Activated CD8-positive, alpha-beta memory T cell treated with anti-CD3 and anti-CD28 coated beads, Interleukin-2, amount 50 U/mL, for 1 hour (primary cell): ENCODE data around the gene ZNF716.
"Not testable (repeated sequence)": the region's sequence is repeated elsewhere in the genome, so short reads cannot be mapped to it uniquely, and the experiment has no call there.

Experiments used
- DNase-seq: peaks from one replicate; pipeline ENCODE4 v3.0.0-alpha.2; 2020; ENCODE audit errors: extremely low read depth

The ZNF716 gene

DNA sequence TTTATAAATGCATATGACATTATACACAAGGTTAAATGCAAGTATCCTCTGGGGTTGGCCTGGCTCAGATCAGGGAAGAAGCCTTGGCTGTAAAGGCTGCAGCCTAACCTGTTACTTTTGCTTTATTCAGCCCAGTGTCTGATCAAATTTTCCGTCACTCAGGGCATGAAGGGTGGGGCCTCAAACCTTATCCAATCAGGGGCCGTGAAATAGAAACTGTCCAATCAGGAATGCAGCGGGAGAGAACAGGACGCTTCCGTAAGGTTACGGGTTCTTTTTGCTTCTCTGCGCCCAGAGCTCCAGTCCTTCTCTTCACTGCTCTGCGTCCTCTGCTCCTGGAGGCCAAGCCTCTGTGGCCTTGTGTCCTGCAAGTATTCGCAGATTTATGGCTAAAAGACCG lies at the start of gene ZNF716:
ZNF716 (plus strand) TSS at position 274 of the 400 bp plus-strand sequence; CDS start at position 386, 112 bp downstream.
- DNase-seq = no peak

DNA sequence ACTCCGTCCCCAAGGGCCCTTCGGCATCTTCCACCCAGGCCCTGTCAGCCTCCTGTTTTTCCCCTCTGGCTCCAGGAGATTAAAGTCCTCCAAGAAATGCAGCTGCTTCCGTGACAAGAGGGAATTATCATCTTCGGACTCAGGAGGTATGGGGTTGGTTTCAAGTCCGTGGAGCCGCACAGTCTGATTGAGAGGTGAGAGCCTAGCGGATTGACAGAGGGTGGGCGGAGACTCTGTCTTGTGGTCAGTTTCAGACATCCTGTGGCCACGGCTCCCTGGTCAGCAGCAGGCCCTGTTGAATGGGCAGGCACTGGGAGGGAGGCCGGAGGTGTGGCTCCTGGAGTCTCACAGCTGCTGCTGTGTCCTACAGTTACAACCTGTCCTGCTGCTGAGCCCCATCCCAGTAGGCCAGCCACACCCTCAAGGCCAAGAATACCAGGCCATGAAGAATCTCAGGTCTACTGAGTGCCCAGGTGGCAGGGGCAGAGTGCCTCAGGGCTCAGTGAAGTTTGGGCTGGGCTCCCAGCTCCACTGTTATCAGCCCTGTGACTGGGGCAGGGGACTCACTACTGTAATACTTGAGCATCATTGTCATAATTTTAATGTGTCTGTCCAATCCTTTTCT lies 49.3 kb upstream of the ZNF716 start:
- no peak for DNase-seq

DNA sequence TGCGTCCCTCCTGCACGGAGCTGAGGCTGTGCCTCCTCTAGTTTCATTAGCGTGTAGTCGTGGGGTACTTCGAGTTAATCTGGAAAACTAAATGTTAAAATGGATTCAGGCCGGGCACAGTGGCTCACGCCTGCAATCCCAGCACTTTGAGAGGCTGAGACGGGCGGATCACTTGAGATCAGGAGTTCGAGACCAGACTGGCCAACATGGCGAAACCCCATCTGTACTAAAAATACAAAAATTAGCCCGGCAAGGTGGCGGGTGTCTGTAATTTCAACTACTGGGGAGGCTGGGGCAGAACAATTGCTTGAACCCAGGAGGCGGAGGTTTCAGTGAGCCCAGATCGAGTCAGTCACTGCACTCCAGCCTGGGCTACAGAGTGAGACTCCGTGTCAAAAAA lies 46.9 kb upstream of the ZNF716 start:
- DNase-seq = not testable (repeated sequence)

DNA sequence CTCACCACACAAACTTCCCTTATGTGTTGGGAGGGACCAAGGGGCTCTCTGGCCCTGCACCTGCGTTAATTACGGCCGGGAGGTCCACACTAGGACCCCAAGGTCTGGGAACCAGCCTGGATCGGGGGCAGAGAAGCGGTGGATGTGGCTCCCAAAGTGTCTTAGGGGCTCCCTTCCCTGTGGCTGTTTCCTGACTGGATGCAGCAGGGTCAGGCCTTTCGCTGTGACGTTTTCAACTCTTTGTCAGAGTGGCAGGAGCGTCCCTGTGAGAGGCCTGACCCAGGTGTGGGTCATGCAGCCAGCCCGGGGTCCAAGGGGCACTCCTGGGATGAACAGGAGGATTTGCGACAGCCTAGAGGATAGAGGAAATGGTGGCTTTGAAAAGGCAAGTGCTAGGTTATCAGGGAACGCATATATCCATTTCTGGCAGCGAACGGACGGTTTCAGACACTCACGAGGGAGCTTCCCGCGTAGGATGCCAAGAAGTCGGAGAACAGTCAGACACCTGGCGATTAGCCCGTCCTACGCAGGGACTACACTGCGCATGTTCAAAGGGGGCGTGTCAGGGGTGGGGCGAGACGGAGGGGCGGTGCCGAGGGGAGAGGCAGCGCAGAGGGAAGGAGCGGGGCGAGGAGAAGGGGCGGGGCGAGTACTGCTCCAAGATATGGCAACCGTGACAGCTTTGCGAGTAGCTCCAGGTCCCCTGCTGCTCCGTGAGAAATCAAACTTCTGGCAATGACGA lies 46.2 kb upstream of the ZNF716 start:
- no peak for DNase-seq

DNA sequence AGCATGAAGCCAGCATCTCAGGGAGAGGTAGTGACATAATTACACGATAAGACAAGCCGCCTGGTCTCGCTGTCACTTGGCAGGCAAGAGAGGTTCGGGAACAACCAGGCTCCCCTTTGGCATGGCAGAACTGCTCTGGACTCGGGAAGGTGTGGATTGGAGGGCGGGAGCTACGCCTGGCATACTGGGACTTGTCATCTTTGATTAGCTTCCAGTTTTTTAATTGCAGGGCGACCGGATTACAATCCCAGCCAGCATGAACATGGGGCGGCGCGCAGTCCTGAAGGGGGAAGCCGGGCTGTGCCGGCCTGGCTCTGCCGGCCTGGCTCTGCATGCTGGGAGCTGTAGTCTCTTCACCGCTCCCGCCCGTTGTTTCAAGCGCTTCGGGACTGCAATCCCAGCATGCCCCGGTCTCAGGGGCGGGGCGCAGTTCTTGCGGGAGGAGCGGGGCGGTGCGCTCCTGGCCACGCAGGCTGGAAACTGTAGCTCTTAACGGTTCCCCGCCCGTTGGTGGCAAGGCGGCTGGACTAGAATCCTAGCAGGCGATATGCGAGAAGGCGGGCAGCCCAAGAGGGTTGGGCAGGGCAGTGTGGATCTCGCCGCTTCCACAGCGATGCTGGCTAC lies 45.5 kb upstream of the ZNF716 start:
- no peak for DNase-seq

DNA sequence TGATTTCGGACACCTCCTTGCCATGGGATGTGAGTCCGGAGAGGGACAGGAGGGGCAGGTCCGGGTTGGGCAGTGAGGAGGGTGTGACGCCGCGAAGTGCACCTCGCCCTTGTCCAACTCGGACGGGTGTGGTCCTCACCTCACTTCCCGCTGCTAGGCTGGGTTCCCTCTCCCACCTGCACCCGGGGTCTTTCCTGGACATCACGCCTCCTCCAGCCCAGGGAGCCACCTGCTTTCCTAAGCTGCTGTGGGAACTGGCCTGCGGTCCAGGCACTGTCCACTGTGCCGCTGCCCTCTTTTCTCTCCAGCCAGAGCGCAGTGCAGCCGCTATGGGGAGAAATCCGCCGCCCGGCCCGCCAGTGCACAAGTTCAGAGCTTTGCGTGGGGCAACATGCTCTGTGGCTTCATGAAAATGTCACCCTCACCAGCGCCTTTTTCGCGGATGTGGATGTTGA lies 45.0 kb upstream of the ZNF716 start:
- DNase-seq = no peak

DNA sequence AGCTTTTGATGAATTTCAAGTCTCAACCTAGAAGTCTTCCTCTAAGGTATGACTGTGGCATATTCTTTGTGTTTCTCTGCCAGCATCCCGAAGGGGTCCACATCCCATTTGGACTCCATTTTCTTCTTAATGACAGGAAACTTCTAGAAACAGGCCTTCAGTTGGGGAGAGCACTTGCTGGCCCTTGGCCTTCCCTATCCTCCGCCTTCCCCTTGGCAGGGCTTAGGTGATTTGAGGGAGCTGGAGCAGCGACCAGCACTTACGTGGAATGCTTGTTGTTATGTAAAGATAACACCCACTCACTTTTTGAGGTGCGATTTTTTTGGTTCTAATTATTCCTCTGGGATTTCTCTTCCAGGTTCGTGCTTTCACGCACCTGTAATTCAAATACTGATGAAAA lies 42.9 kb upstream of the ZNF716 start:
- no peak for DNase-seq

DNA sequence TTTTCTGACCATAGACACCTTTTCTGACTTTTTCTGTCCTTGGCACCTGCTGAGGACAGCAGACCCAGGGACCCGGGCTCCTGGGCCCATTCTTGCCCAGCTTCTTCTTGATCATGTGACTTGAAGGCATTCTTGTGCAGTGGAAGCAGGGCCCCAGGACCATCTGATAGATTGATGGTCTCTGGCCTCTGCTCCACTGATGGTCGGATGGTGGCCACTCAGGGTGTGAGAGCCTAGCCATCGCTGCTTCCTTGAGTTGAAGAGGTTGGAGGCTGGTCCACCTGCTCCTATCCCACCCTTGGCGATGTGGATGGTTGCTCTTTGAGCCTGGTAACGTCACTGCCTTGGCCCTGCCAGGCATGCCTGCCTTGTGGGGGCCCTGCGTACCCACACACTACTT lies 37.8 kb upstream of the ZNF716 start:
- DNase-seq = no peak

DNA sequence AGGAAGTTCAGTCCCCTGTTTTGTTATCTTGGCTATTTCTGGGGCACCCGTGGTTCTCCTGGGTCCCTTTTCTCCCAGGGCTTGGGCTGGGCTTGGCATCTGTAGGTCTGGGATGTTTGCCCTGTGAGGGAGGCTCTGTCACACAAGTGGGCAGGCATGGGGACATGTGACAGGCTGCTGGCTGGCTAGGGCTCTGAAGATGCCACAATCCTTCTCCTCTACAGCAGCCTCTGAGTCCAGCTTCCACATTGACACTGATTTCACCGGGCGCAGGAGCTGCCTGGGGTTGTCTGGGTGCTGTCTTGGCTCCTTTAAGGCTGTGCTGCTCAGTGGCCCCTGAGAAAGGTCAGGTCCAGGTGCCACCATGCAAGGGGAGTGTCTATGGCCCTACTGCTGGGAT lies 37.4 kb upstream of the ZNF716 start:
- DNase-seq = no peak

DNA sequence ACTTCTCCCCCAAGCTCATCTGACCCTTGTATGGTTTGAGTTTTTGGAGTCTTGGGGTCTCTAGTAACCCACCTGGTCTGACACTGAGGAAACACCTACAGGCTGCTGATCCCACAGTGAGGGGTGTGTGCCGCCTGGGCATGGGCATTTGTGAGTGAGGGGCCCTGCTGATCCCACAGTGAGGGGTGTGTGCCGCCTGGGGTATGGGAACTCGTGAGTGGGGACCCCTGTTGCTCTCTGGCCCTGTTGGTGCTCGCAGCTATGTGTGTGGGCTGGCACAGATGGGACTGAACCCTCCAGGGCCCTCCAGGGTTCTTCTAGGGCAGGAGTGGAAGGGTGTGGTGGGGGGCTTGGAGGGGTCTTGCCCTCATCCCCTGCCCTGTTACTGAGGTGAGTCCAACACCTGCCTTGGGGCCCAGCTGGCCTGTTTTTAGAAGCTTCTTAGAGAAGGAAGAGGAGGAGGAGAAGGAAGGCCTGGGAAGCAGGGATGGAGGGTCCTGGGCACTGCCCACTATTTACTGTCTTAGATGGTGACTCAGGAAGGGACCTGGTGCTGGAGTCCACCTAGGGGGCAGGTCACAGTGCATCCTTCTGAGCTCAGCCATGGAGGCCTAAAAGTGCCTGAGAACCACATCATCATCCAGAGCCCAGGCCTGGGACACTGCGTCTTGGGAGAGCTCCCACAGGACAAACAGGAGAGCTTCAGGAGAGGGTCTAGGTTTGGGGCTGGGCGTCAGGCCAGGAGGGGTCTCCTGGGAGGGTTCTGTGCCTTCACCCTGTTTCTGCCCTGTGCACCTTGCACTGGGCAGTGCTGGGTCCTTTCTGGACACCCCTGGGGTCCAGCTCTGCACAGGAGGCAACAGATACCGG lies 36.2 kb upstream of the ZNF716 start:
- no peak for DNase-seq

DNA sequence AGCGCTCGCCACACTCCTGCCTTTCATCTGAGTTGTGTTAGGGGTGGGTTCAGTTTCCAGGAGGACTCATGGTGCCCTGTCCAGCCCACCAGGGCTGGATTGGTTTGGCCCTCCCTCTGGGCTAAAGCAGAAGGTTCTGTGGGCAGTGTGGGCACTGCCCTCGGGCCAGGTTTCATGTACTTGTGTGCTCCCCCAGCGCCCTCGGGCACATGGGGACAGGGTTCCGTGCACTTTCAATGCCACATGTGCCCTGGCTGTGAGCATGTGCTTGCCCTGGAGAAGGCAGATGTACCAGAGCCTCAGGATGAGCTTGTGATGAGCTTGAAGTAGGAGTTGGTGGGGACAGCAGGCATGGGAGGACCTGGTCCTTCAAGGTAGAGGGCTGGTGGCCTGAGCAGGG lies 35.6 kb upstream of the ZNF716 start:
- DNase-seq = no peak

DNA sequence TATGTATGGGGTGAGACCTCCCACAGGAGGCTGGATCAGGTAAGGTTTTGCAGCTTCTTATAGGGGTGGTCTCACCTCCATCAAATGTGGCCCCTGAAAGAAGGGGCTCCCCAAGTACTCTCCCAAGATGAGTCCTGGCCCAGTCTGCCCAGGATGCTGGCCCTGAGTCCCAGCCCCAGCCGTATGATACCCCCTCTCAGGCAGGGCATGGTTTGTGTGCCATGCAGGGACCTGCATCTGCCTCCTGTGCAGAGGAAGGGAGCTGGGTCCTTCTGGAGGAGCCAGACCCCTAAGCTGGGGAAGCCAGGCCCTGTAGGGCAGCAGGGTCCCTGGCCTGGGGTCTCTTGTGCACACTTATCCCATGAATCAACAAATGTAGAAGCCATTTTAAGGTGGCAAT lies 35.1 kb upstream of the ZNF716 start:
- DNase-seq = no peak

DNA sequence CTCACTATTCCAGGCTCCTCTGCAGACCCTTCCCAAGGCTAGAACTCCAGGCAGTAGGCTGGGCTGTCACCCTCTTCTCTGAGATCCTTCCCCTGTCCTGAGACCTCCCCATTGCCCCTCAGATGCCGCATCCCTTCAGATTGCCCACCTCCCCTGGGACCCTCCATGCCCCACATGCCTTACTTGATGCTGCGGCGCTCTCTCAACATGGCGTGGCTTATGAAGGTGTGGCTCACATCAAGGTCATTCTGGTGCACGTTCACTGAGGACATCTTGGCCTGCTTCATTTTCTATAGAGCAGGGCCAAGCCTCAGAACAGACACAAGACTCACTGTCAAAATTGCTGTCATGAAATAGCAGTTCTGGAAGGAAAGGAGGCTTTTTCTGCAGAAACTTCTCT lies 34.7 kb upstream of the ZNF716 start:
- DNase-seq = no peak

DNA sequence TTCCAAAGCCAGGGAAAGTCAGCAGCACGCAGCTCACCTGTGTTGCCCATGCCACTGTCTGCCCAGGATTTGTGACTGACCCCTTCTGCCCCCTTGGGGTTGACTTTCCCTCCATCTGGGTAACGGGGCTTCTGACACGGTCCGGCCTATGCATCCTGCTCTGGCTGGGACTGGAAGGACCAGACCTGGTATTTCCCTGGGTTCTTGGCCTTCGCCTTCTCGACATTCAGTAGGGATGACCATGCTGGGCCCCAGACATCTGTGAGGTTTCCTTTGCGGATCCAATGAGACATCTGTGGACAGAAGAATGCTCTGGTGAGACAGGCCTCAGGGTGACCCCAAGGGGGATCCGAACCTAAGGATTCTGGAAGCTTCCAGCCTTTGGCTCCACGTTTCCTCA lies 34.2 kb upstream of the ZNF716 start:
- no peak for DNase-seq

DNA sequence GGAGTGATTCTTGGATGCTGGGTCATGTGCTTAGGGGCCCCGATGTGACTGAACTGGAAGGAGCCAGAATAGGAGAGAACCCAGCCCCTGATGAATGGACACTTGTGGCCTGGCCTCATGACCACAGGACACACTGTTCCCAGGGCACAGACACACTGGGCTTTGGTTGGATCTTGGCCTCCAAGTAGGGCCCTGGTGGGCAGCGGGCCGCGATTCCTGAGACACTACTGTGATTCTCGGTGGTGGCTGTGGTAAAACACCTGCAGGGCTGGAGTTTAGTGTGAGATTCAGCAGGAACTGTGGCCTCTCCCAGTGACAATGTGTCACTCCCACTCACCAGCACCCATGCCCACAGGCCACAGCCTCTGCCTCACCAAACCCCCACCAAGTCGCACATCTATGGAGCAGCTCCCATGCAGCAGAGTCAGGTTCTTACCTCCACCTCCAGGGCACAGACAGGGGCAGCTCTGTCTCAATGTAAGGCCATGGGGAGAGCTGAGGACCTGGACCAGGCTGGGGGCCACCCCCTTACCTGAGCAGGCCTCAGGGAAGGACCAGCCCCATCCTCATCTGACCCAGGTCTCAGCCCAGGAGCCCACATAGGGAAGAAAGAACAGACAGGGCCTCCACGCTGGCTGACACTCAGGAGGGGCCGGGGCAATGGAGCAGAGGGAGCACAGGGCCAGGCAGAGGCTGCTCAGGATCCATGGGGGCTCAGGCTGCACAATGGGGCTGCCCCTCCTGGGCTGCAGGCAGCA lies 33.2 kb upstream of the ZNF716 start:
- no peak for DNase-seq

DNA sequence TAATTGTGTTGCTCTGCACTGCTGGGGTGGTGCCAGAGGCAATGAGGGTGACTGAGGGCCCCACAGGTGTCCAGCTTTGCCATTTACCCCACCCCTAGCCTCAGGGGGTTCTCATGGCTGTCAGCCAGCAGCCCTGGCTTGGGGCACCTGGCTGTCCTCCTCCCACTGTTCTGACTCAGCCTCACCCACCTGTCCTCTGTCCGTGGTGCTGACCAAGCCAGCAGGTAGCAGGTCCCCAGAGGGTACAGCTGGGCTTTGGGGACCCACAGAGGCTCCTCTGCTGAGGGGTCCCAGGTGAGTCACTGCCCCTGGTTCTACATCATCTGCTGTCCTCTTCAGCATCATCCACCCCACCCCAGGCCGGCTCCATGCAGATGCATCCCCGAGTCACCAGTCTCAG lies 32.2 kb upstream of the ZNF716 start:
- DNase-seq = no peak

DNA sequence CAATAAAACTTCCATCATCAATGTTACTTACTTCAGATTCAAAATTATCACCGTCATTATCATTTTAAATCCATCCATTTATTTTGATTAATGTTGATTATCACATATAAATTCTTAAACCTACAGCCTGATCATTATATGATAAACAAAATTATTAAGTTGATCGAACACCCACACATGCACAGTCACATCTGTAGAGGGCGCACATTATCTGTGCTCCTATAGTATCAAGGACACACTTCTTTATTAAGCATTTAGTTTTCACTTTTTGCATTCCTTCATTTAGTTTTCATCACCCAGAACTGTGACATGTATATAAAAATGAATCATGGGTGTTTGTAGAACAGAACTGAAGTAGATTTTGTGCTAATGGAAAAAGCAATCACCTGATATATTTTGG lies 26.2 kb upstream of the ZNF716 start:
- DNase-seq = no peak

DNA sequence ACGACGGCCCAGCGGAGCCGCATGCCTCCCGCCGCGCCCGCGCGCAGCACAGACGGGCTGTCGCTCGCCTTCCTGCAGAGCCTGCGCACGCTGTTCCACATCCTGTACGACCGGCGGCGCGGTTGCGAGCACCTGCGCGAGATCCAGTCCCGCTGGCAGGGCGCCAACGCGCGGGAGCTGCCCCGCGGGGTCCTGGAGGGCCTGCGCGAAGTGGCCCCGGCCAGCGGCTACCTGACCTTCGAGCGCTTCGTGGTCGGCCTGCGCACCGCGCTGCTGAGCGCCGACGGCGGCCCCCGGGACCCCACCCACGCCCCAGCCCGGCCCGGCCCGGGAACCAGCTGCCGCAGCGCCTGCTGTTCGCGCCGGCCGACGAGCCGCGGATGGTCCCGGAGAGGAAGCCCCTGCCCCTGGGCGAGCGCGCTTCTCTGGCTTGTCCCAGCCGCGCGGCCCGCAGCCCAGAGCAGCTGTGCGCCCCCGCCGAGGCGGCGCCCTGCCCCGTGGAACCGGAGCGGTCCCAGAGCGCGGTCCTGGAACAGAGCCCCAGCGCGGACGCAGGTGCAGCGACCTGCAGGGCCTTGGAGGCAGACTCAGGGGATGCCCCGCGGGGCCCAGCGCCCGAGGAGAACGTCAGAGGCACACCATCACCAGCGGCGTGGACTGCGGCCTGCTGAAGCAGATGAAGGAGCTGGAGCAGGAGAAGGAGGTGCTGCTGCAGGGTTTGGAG lies 25.3 kb upstream of the ZNF716 start:
- DNase-seq = no peak

DNA sequence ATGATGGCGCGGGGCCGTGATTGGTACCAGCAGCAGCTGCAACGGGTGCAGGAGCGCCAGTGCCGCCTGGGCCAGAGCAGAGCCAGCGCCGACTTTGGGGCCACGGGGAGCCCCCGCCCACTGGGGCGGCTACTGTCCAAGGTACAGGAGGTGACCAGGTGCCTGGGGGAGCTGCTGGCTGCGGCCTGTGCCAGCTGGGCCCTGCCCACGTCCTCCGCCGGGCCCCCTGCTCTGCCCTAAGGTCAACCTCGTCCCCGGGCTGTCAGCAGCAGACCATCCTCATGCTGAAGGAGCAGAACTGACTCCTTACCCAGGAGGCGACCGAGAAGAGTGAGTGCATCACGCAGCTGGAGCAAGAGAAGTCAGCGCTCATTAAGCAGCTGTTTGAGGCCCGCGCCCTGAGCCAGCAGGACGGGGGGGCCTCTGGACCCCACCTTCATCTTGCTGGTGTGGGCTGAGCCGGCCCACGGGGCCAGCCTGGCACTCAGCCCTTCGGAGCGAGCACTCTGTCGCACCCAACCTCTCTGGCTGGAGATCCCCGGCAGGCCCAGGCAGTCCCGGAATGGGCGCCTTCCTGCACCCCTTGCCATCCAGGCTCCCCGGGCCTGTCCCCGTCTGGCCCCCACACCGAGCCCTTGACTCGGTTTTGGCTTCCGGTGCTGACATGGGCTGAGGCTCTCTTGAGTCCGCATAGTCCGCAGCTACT lies 24.6 kb upstream of the ZNF716 start:
- DNase-seq = no peak

DNA sequence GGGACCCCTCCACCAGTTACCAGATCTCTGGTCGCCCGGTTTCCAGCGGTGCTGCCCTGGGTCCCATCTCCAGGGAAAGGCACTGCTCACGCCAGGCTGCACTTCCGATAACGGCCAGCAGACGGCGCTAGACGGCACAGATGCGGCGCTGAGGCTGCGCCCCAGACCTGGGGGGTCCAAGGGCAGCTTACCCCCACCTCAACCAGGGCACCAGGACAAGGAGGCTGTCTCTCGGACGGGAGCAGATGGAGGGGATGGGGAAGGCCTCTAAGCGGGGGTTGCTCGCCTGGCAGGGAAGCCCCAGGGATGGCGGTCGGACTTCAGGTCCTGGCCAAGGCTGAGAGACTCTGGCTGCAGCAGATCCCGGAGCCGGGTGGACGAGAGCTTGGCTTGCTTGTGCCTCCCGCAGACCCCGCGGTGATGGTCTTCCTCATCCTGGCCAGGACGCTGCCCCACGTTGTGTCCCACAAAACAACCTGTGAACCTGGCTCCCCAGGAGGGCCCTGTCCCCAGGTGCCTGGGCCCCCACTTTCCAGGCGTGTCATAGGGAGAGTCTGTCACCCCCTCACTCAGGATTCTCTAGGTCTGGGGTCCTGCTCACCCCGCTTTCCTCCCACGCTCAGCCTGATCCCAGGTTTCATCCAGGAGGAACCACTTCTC lies 23.9 kb upstream of the ZNF716 start:
- DNase-seq = no peak
